Body of pancreas (tissue), 4 donors: Measurements from ENCODE around the gene SNRNP70. TPM values are rescaled to one million over a fixed set of nuclear protein-coding genes. Genes with fewer than 3 reads are reported as not detected.

Experiments
- ATAC-seq: fragments of 150-250 bp; one replicate; pipeline ENCODE4 v1.9.1; 2016
- DNase-seq, 4 donors: peaks; one replicate each; pipeline ENCODE4 v3.0.0-alpha.2; 2019
- H3K27ac ChIP-seq, 4 donors: fragments of 200-600 bp; sonication (generic); 1 replicate in 3 of 4; 2 replicates in 1 of 4; pipeline versions ENCODE4 v1.5.1 to v1.6.1; 2016 to 2019; ENCODE audit warnings: mild to moderate bottlenecking in 1 of 4, mixed read lengths in 1 of 4, moderate library complexity in 1 of 4
- H3K27me3 ChIP-seq, 2 donors: fragments of 200-600 bp; sonication (generic); one replicate each; pipeline ENCODE4 v1.6.0; 2016; ENCODE audit warnings: mild to moderate bottlenecking in 1 of 2
- H3K36me3 ChIP-seq, 2 donors: fragments of 200-600 bp; sonication (generic); replicated peaks in 1 of 2; 2 replicates each; pipeline ENCODE4 v1.5.1; 2016; ENCODE audit warnings: low read depth in 2 of 2; ENCODE audit not compliant: insufficient read depth in 1 of 2
- H3K4me1 ChIP-seq: fragments of 200-600 bp; sonication (generic); one replicate; pipeline ENCODE4 v1.6.0; 2016
- H3K4me3 ChIP-seq, 2 donors: fragments of 200-600 bp; sonication (generic); 1 replicate in 1 of 2; 2 replicates in 1 of 2; pipeline ENCODE4 v1.5.1; 2016 to 2019
- H3K9me3 ChIP-seq, 3 donors: fragments of 200-600 bp; sonication (generic); 1 replicate in 2 of 3; 2 replicates in 1 of 3; pipeline ENCODE4 v1.5.1; 2016
- CTCF ChIP-seq, 7 experiments: fragments of 450-650 bp in 4 of 7; fragments of 200-600 bp in 3 of 7; sonication (generic) in 3 of 7; IDR thresholded peaks; one replicate each; pipeline ENCODE4 v1.5.1; 2016 to 2019; ENCODE audit warnings: antibody characterized with exemption in 7 of 7
- POLR2A ChIP-seq, 3 donors: fragments of 450-650 bp; IDR thresholded peaks; one replicate each; pipeline ENCODE4 v1.6.1; 2016; ENCODE audit warnings: antibody characterized with exemption in 3 of 3, mild to moderate bottlenecking in 2 of 3
- WGBS, 2 donors: methylation state at CpG; one replicate each; pipeline ENCODE4 v1.1.5; 2017; 5-methylcytosine and 5-hydroxymethylcytosine counted together
- intact Hi-C: fragments of 100-400 bp; cut with DNase I; formaldehyde crosslinking; loops from one replicate; pipeline ENCODE4 v1.15.1; 2023
- total RNA-seq, 2 donors: library from RNA; depleted of rRNA; stranded (reverse); fragments of >200 nt; gene quantifications; one replicate each; pipeline ENCODE4 v1.1.0, GENCODE V29; 2016

SNRNP70 gene
- total RNA-seq, 2 donors from 2014 or later, result 199 to 588 TPM

- H3K4me1 ChIP-seq, result peaks cover 14% of the 10 kb centered on the region
- ATAC-seq (no peak), DNase-seq (no peak)
- WGBS, 2 donors, result 81 to 89% methylated on average over 8 of the region's 8 CpGs
- H3K4me3 ChIP-seq, result no peak overlapping the region
- peaks cover 4 to 5% of the 10 kb centered on the region in 2 donors for H3K36me3 ChIP-seq
- no peaks in the 10 kb centered on the region for H3K9me3 ChIP-seq
- H3K27ac ChIP-seq, result no peak overlapping the region
- TF ChIP-seq POLR2A (IDR thresholded peaks at IDR 0.05), result no peak
- no peak for TF ChIP-seq CTCF (IDR thresholded peaks at IDR 0.05)
- H3K27me3 ChIP-seq, result no peaks in the 10 kb centered on the region
- intact Hi-C loops, result loop anchor here (5.0 kb wide), 1 partner anchor 38 kb away; no protein-coding TSS in a partner anchor
Measured at GRCh38 chr19:49109569-49110233, 24.4 kb downstream of the SNRNP70 start.

- H3K27ac ChIP-seq, result no peak overlapping the region
- intact Hi-C loops, result loop anchor here (5.0 kb wide), 1 partner anchor 37 kb away; no protein-coding TSS in a partner anchor
- ATAC-seq (no peak), DNase-seq (no peak)
- H3K36me3 ChIP-seq, result peaks cover 0 to 5% of the 10 kb centered on the region in 2 donors
- H3K4me3 ChIP-seq, result no peak overlapping the region
- no peak for TF ChIP-seq POLR2A (IDR thresholded peaks at IDR 0.05)
- no peak for TF ChIP-seq CTCF (IDR thresholded peaks at IDR 0.05)
- 29 to 37% methylated on average over 3 of the region's 3 CpGs for WGBS, 2 donors
- no peaks in the 10 kb centered on the region for H3K27me3 ChIP-seq
- H3K4me1 ChIP-seq, result peaks cover 14% of the 10 kb centered on the region
- no peaks in the 10 kb centered on the region for H3K9me3 ChIP-seq
Measured at GRCh38 chr19:49110567-49110966, 25.3 kb downstream of the SNRNP70 start.

- H3K4me3 ChIP-seq, result no peak overlapping the region
- no peak for DNase-seq
- H3K36me3 ChIP-seq, result peaks cover 0 to 5% of the 10 kb centered on the region in 2 donors
- no peaks in the 10 kb centered on the region for H3K27me3 ChIP-seq
- ATAC-seq, result no peak
- H3K9me3 ChIP-seq, result no peaks in the 10 kb centered on the region
- intact Hi-C loops, result loop anchor here (5.0 kb wide), 1 partner anchor 36 kb away; no protein-coding TSS in a partner anchor
- peaks cover 14% of the 10 kb centered on the region for H3K4me1 ChIP-seq
- WGBS, 2 donors, result 73 to 74% methylated on average over 11 of the region's 11 CpGs
- no peak overlapping the region for H3K27ac ChIP-seq
- TF ChIP-seq CTCF (IDR thresholded peaks at IDR 0.05), result no peak
- no peak for TF ChIP-seq POLR2A (IDR thresholded peaks at IDR 0.05)
Measured at GRCh38 chr19:49111218-49111998, 26.2 kb downstream of the SNRNP70 start.

- ATAC-seq (peak; percentile 69), DNase-seq (peak; percentile 52 to 78 (median 72))
- Histone ChIP-seq H3K27me3 (no peaks in the 10 kb centered on the region), H3K4me3 (peak within 1 kb of the TSS; percentile 70 to 80), H3K4me1 (peaks cover 29% of the 10 kb centered on the region), H3K9me3 (no peaks in the 10 kb centered on the region), H3K27ac (peak within 1 kb of the TSS in 3 of 4 donors; percentile 63 to 73 (median 68)), H3K36me3 (peaks cover 0 to 1% of the 10 kb centered on the region in 2 donors)
- intact Hi-C loops, result loop anchor here (5.0 kb wide), 1 partner anchor 33 kb away; no protein-coding TSS in a partner anchor
- WGBS, 2 donors, result 1 to 3% methylated on average over 11 to 35 of the region's 66 CpGs
- TF ChIP-seq POLR2A (IDR thresholded peaks at IDR 0.05) (no peak), CTCF (IDR thresholded peaks at IDR 0.05) (peak in 6 of 7 experiments; percentile 23 to 80 (median 66))
Measured at GRCh38 chr19:49113762-49114629, 28.7 kb downstream of the SNRNP70 start, which contains the start of gene LIN7B. LIN7B (plus strand) TSS chr19:49114370; CDS start chr19:49114405, 35 bp downstream.
